Activated CD4-positive, CD25-positive, alpha-beta regulatory T cell treated with anti-CD3 and anti-CD28 coated beads, Interleukin-2, amount 50 U/mL, for 16 hours (primary cell): ENCODE measurements around the gene SLC49A3.
"Not testable (repeated sequence)": the region's sequence is repeated elsewhere in the genome, so short reads cannot be mapped to it uniquely, and the experiment has no call there.

Experiments
- DNase-seq: peaks from one replicate; pipeline ENCODE4 v3.0.0-alpha.2; 2020; ENCODE audit warnings: low read depth, low spot score

Gene SLC49A3

GRCh38 chr4:688854-689681 lies at the start of gene SLC49A3:
SLC49A3 (minus strand) TSS chr4:689151; CDS start chr4:689127, 24 bp downstream.
- no peak for DNase-seq

- not testable (repeated sequence) for DNase-seq
These were observed 47.6 kb upstream of the SLC49A3 start for GRCh38 chr4:736561-736960.

GRCh38 chr4:735583-735982 lies 46.6 kb upstream of the SLC49A3 start:
- DNase-seq = no peak

GRCh38 chr4:734951-735350 lies 46.0 kb upstream of the SLC49A3 start:
- no peak for DNase-seq

GRCh38 chr4:734075-734474 lies 45.1 kb upstream of the SLC49A3 start:
- no peak for DNase-seq

- no peak for DNase-seq
These were observed 44.7 kb upstream of the SLC49A3 start for GRCh38 chr4:733631-733980.

- DNase-seq = no peak
These were observed 44.1 kb upstream of the SLC49A3 start for GRCh38 chr4:732911-733630.

- no peak for DNase-seq
These were observed 43.5 kb upstream of the SLC49A3 start for GRCh38 chr4:732486-732885.

- DNase-seq = not testable (repeated sequence)
These were observed 43.0 kb upstream of the SLC49A3 start for GRCh38 chr4:731954-732353.

GRCh38 chr4:730946-731904 lies 42.3 kb upstream of the SLC49A3 start:
- DNase-seq = not testable (repeated sequence)

GRCh38 chr4:730511-730910 lies 41.6 kb upstream of the SLC49A3 start:
- no peak for DNase-seq

GRCh38 chr4:729336-730315 lies 40.7 kb upstream of the SLC49A3 start:
- no peak for DNase-seq

- no peak for DNase-seq
These were observed 38.6 kb upstream of the SLC49A3 start for GRCh38 chr4:727576-727975.

GRCh38 chr4:726838-727237 lies 37.9 kb upstream of the SLC49A3 start:
- no peak for DNase-seq

- DNase-seq = no peak
These were observed 37.4 kb upstream of the SLC49A3 start for GRCh38 chr4:726235-726787.

- DNase-seq = no peak
These were observed 36.7 kb upstream of the SLC49A3 start for GRCh38 chr4:725391-726234.

GRCh38 chr4:723751-724530 lies 35.0 kb upstream of the SLC49A3 start:
- no peak for DNase-seq

GRCh38 chr4:722851-723360 lies 34.0 kb upstream of the SLC49A3 start:
- no peak for DNase-seq
